CD4-positive, alpha-beta T cell treated with Interleukin-6 at 100 ng/mL for 8 hours (primary cell): ENCODE data around the gene ACTR1B.
"Not testable (repeated sequence)": the region's sequence is repeated elsewhere in the genome, so short reads cannot be mapped to it uniquely, and the experiment has no call there.

ENCODE experiments used
- DNase-seq: peaks from one replicate; pipeline ENCODE4 v3.0.0-alpha.2; 2020; ENCODE audit warnings: mixed read lengths, low spot score

The ACTR1B gene

GRCh38 chr2:97658691-97659157 is 5.1 kb downstream of the ACTR1B start:
- no peak for DNase-seq

- no peak for DNase-seq
These were observed 5.7 kb downstream of the ACTR1B start for GRCh38 chr2:97657986-97658690.

- DNase-seq: no peak
These were observed 6.8 kb downstream of the ACTR1B start for GRCh38 chr2:97656905-97657587.

GRCh38 chr2:97656129-97656755 is 7.6 kb downstream of the ACTR1B start:
- no peak for DNase-seq

GRCh38 chr2:97654791-97655190 is 9.1 kb downstream of the ACTR1B start:
- DNase-seq: no peak

- no peak for DNase-seq
These were observed 9.5 kb downstream of the ACTR1B start for GRCh38 chr2:97654309-97654708.

- no peak for DNase-seq
These were observed 10.0 kb downstream of the ACTR1B start for GRCh38 chr2:97653874-97654273.

- DNase-seq: no peak
These were observed 10.4 kb downstream of the ACTR1B start for GRCh38 chr2:97653473-97653872.

- no peak for DNase-seq
These were observed 12.7 kb downstream of the ACTR1B start for GRCh38 chr2:97651114-97651513.

GRCh38 chr2:97646977-97647376 is 16.9 kb downstream of the ACTR1B start:
- no peak for DNase-seq

GRCh38 chr2:97645695-97646629 is 17.9 kb downstream of the ACTR1B start, which contains the start of gene COX5B:
Gene COX5B (plus strand): TSS chr2:97646062. CDS start chr2:97646087, 25 bp downstream.
- DNase-seq: peak; percentile 99

GRCh38 chr2:97645112-97645694 is 18.6 kb downstream of the ACTR1B start:
- no peak for DNase-seq

GRCh38 chr2:97644023-97644717 is 19.7 kb downstream of the ACTR1B start:
- no peak for DNase-seq

- DNase-seq: not testable (repeated sequence)
These were observed 37.8 kb downstream of the ACTR1B start for GRCh38 chr2:97626049-97626430.

GRCh38 chr2:97625354-97626048 is 38.3 kb downstream of the ACTR1B start:
- DNase-seq: not testable (repeated sequence)

GRCh38 chr2:97622976-97623375 is 40.9 kb downstream of the ACTR1B start:
- DNase-seq: not testable (repeated sequence)

GRCh38 chr2:97620492-97620891 is 43.4 kb downstream of the ACTR1B start:
- DNase-seq: not testable (repeated sequence)

- not testable (repeated sequence) for DNase-seq
These were observed 44.7 kb downstream of the ACTR1B start for GRCh38 chr2:97618939-97619827.

- DNase-seq: no peak
These were observed 45.9 kb downstream of the ACTR1B start for GRCh38 chr2:97617911-97618310.
